ENCODE data around the gene LRMDA. TPM values are rescaled to one million over a fixed set of nuclear protein-coding genes. Genes with fewer than 3 reads are reported as not detected.

LRMDA gene
- total and polyA plus RNA-seq, 2 donors (not counting 1 experiment from before 2014, with no cell fraction given), result 0.12 TPM; not detected in 1

DNA sequence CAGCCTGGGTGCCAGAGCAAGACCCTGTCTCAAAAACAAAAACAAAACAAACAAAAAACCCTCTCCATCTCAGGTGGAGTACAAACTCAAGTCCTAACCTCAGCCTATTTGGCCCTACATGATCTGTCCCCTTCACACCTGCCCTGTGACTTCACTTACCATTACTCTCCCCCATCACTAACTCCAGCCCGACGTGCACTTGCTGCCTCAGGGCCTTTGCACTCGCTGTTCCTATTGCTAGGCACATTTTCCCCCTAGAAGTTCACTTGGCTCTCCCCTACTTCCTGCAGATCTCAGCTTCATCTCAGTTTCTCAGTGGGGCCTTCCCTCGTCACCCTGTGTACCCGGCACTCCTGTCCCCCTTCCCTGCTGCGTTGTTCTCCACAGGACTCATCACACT is 8.5 kb upstream of the LRMDA start:
- TF ChIP-seq EZH2 (IDR thresholded peaks at IDR 0.05; ENCODE audit: borderline replicate concordance, insufficient read depth, low read depth, low read length, poor library complexity, severe bottlenecking) (no peak), CTCF (IDR thresholded peaks at IDR 0.05) (no peak)

GRCh38 chr10:75424571-75424970 is 6.9 kb upstream of the LRMDA start:
- ChIA-PET CTCF (interaction anchor here (1.9 kb wide), 1 partner anchor 10 kb away, joined by 4 read pairs; no protein-coding TSS in a partner anchor), POLR2A (no interaction called here)
- Histone ChIP-seq H3K4me2 (replicated peaks; ENCODE audit: low read depth, low read length, poor library complexity, severe bottlenecking) (no peak overlapping the region), H3K9me3 (ENCODE audit: control extremely low read depth in 1 of 3, control insufficient read depth in 2 of 3, insufficient read depth in 1 of 3, low read length in 2 of 3) (peaks cover 0 to 4% (median 0%) of the 10 kb centered on the region in 3 donors), H4K20me1 (ENCODE audit: control insufficient read depth, insufficient read depth, low read length, poor library complexity, severe bottlenecking) (no peaks in the 10 kb centered on the region), H2AFZ (ENCODE audit: insufficient read depth, low read depth, low read length, poor library complexity, severe bottlenecking) (no peak overlapping the region), H3K9ac (ENCODE audit: low read length) (no peak overlapping the region), H3K4me1 (ENCODE audit: control insufficient read depth in 2 of 2, insufficient read depth in 2 of 2, low read length in 2 of 2) (no peaks in the 10 kb centered on the region), H3K27me3 (replicated peaks in 1 of 4; ENCODE audit: control extremely low read depth in 1 of 4, control insufficient read depth in 3 of 4, insufficient read depth in 4 of 4, low read length in 3 of 4) (peaks cover 0 to 11% (median 2%) of the 10 kb centered on the region in 4 experiments), H3K4me3 (ENCODE audit: control extremely low read depth in 1 of 5, extremely low read depth in 1 of 5, insufficient read depth in 1 of 5, low read depth in 2 of 5, low read length in 4 of 5) (no peak overlapping the region), H3K27ac (ENCODE audit: low read length in 2 of 2) (no peak overlapping the region), H3K79me2 (ENCODE audit: control insufficient read depth, insufficient read depth, low read length) (no peaks in the 10 kb centered on the region), H3K36me3 (replicated peaks in 1 of 2; ENCODE audit: control extremely low read depth in 1 of 2, control insufficient read depth in 1 of 2, extremely low read depth in 1 of 2, insufficient read depth in 2 of 2, low read length in 1 of 2) (no peaks in the 10 kb centered on the region)
- DNase-seq (no peak), ATAC-seq (ENCODE audit: low read depth) (no peak)
- Mint-ChIP-seq H3K27ac (no peak overlapping the region), H3K4me1 (no peaks in the 10 kb centered on the region), H3K9me3 (ENCODE audit: insufficient read depth) (no peaks in the 10 kb centered on the region), H3K27me3 (peaks cover 23% of the 10 kb centered on the region), H3K4me3 (no peak overlapping the region)
- TF ChIP-seq EZH2 (IDR thresholded peaks at IDR 0.05; ENCODE audit: borderline replicate concordance, insufficient read depth, low read depth, low read length, poor library complexity, severe bottlenecking), result no peak
- no peak for TF ChIP-seq CTCF (IDR thresholded peaks at IDR 0.05)
- 100% methylated on average over 1 of the region's 2 CpGs for WGBS (ENCODE audit: insufficient coverage)
- intact Hi-C loops (cut with micrococcal nuclease), result no loop called here

More for the DNA sequence above, 8.5 kb upstream of the LRMDA start:
- ChIA-PET POLR2A (no interaction called here), CTCF (no interaction called here)
- Histone ChIP-seq H2AFZ (ENCODE audit: insufficient read depth, low read depth, low read length, poor library complexity, severe bottlenecking) (no peak overlapping the region), H3K4me1 (ENCODE audit: control insufficient read depth in 2 of 2, insufficient read depth in 2 of 2, low read length in 2 of 2) (no peaks in the 10 kb centered on the region), H3K4me3 (ENCODE audit: control extremely low read depth in 1 of 5, extremely low read depth in 1 of 5, insufficient read depth in 1 of 5, low read depth in 2 of 5, low read length in 4 of 5) (no peak overlapping the region), H3K9me3 (ENCODE audit: control extremely low read depth in 1 of 3, control insufficient read depth in 2 of 3, insufficient read depth in 1 of 3, low read length in 2 of 3) (peaks cover 0 to 4% (median 0%) of the 10 kb centered on the region in 3 donors), H3K4me2 (replicated peaks; ENCODE audit: low read depth, low read length, poor library complexity, severe bottlenecking) (no peak overlapping the region), H3K79me2 (ENCODE audit: control insufficient read depth, insufficient read depth, low read length) (no peaks in the 10 kb centered on the region), H3K36me3 (replicated peaks in 1 of 2; ENCODE audit: control extremely low read depth in 1 of 2, control insufficient read depth in 1 of 2, extremely low read depth in 1 of 2, insufficient read depth in 2 of 2, low read length in 1 of 2) (no peaks in the 10 kb centered on the region), H3K27me3 (replicated peaks in 1 of 4; ENCODE audit: control extremely low read depth in 1 of 4, control insufficient read depth in 3 of 4, insufficient read depth in 4 of 4, low read length in 3 of 4) (peaks cover 0 to 6% (median 2%) of the 10 kb centered on the region in 4 experiments), H3K9ac (ENCODE audit: low read length) (no peak overlapping the region), H4K20me1 (ENCODE audit: control insufficient read depth, insufficient read depth, low read length, poor library complexity, severe bottlenecking) (no peaks in the 10 kb centered on the region), H3K27ac (ENCODE audit: low read length in 2 of 2) (no peak overlapping the region)
- Mint-ChIP-seq H3K27ac (no peak overlapping the region), H3K4me3 (no peak overlapping the region), H3K27me3 (peaks cover 22% of the 10 kb centered on the region), H3K9me3 (ENCODE audit: insufficient read depth) (no peaks in the 10 kb centered on the region), H3K4me1 (no peaks in the 10 kb centered on the region)
- ATAC-seq (ENCODE audit: low read depth) (no peak), DNase-seq (no peak)
- intact Hi-C loops (cut with micrococcal nuclease), result no loop called here
- 89% methylated on average over 6 of the region's 6 CpGs for WGBS (ENCODE audit: insufficient coverage)
